Neural cell (in vitro differentiated cells): ENCODE results near the gene TOR2A.

ENCODE experiments used
- CTCF ChIP-seq: fragments of 450-650 bp; IDR thresholded peaks from 2 replicates; pipeline ENCODE4 v1.5.1; 2014; ENCODE audit warnings: antibody characterized with exemption, mild to moderate bottlenecking, moderate library complexity; ENCODE audit not compliant: poor library complexity, severe bottlenecking
- EZH2 ChIP-seq: fragments of 200-600, 300-800 bp; shearing (Covaris generic), sonication (generic); IDR thresholded peaks from 2 replicates; pipeline ENCODE4 v1.6.1; 2014; ENCODE audit warnings: antibody characterized with exemption, low read length, borderline replicate concordance, mild to moderate bottlenecking; ENCODE audit not compliant: insufficient read depth, poor library complexity, severe bottlenecking
- RAD21 ChIP-seq: fragments of 450-650 bp; conservative IDR thresholded peaks from 2 replicates; pipeline ENCODE4 v1.6.1; 2014; ENCODE audit warnings: antibody characterized with exemption, mild to moderate bottlenecking, moderate library complexity
- TAF1 ChIP-seq: IDR thresholded peaks from 2 replicates; pipeline ENCODE4 v1.6.1; 2012; ENCODE audit warnings: low read depth

DNA sequence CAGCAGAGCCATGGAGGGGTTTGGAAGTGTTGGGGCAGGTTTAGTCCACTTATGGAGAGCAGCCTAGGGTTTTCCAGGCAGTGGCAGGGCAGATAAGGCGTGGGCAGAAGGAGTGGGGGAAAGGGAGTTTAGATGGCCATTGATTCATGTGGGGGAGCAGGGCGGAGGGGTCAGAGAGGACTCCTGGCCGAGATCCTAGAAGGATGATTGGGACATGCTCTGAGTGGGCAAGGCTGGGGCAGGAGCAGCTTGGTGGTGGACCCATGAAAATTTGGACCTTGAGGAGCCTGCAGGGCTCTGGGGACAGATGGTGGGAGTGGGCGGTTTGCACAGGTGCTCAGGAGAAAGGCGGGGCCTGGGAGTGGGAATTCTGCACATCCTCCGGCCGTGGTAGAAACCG, 18.1 kb upstream of the TOR2A start:
- TF ChIP-seq EZH2 = no peak
- TF ChIP-seq CTCF = no peak
- TF ChIP-seq TAF1 = no peak
- TF ChIP-seq RAD21 = no peak
